Measurements from ENCODE around the gene WNT1. TPM values are rescaled to one million over a fixed set of nuclear protein-coding genes. Genes with fewer than 3 reads are reported as not detected.

WNT1 gene
- total and polyA plus RNA-seq, 2 of the 4 experiments (the other 2 are of a cell fraction) = not detected

- in situ Hi-C loops (cut with MboI; ENCODE audit: low sequenced_read_pairs) = no loop called here
Measured at GRCh38 chr12:49026101-49026500, 48.0 kb downstream of the WNT1 start.

More at GRCh38 chr12:49026101-49026500, 48.0 kb downstream of the WNT1 start:
- Histone ChIP-seq H3K9me1 (ENCODE audit: insufficient read depth, low read length) (no peaks in the 10 kb centered on the region), H4K8ac (ENCODE audit: low read depth in 2 of 2, low read length in 2 of 2) (no peak overlapping the region), H3K27me3 (ENCODE audit: control insufficient read depth, insufficient read depth, low read length) (no peaks in the 10 kb centered on the region), H2BK5ac (ENCODE audit: low read depth, low read length, poor library complexity, severe bottlenecking) (no peak overlapping the region), H3K9me3 (ENCODE audit: control insufficient read depth, insufficient read depth, low read length) (no peaks in the 10 kb centered on the region), H2AFZ (replicated peaks; ENCODE audit: low read length, poor library complexity) (no peak overlapping the region), H4K20me1 (ENCODE audit: insufficient read depth, low read length) (peaks cover 11% of the 10 kb centered on the region; the same call in 1 of the 2 replicates), H3K9ac (ENCODE audit: low read depth, low read length) (no peak overlapping the region), H3K4me2 (ENCODE audit: low read depth, low read length) (no peak overlapping the region), H2AK5ac (ENCODE audit: low read depth, low read length) (no peak overlapping the region), H4K5ac (ENCODE audit: low read depth, low read length) (no peak overlapping the region), H2AK9ac (replicated peaks; ENCODE audit: low read depth, low read length, poor library complexity) (no peak overlapping the region), H3K23ac (ENCODE audit: low read depth, low read length) (no peak overlapping the region), H3K56ac (ENCODE audit: extremely low read depth, insufficient read depth, low read length) (no peak overlapping the region), H3K79me1 (ENCODE audit: low read depth in 1 of 2, low read length in 2 of 2) (peaks cover 19 to 56% of the 10 kb centered on the region in 2 experiments), H3K4me1 (ENCODE audit: control insufficient read depth, insufficient read depth, low read length) (no peaks in the 10 kb centered on the region), H3K36me3 (ENCODE audit: control insufficient read depth, insufficient read depth, low read length) (peaks cover 82% of the 10 kb centered on the region), H3K4me3 (ENCODE audit: insufficient read depth, low read depth, low read length) (no peak overlapping the region), H2BK15ac (ENCODE audit: low read depth, low read length) (no peak overlapping the region), H4K91ac (ENCODE audit: insufficient read depth, low read depth, low read length) (no peak overlapping the region), H2BK20ac (ENCODE audit: low read depth, low read length) (no peak overlapping the region), H3K27ac (ENCODE audit: insufficient read depth, low read length) (no peak overlapping the region), H3K4ac (ENCODE audit: low read depth, low read length) (no peak overlapping the region), H3K14ac (replicated peaks; ENCODE audit: low read depth, low read length) (no peak overlapping the region), H2BK120ac (ENCODE audit: low read depth, low read length) (no peak overlapping the region), H3K18ac (ENCODE audit: low read depth, low read length) (no peak overlapping the region)
- ChIA-PET POLR2A (ENCODE audit: unreplicated experiment) (no interaction called here), CTCF (no interaction called here)
- ATAC-seq (ENCODE audit: low read depth) (no peak), DNase-seq (no peak)
- intact Hi-C loops (cut with micrococcal nuclease) (no loop called here), dilution Hi-C loops (cut with HindIII; ENCODE audit: low sequenced_read_pairs, unreplicated experiment) (no loop called here)
- WGBS, 2 experiments (ENCODE audit: extremely low coverage in 2 of 2, insufficient read length in 1 of 2) = 98% methylated on average over 18 of the region's 21 CpGs; no CpG with 5 or more reads in 1 of the 2 experiments
- BruUV-seq (replicated peaks) = no TSS peak
- TF ChIP-seq MXI1 (IDR thresholded peaks at IDR 0.05; ENCODE audit: borderline replicate concordance, low read depth, low read length) (no peak), BHLHE40 (IDR thresholded peaks at IDR 0.05; ENCODE audit: low read depth, low read length) (no peak), FOS (IDR thresholded peaks at IDR 0.05; ENCODE audit: low read depth, low read length) (no peak), ELK1 (IDR thresholded peaks at IDR 0.05; ENCODE audit: borderline replicate concordance, low read depth, low read length) (no peak), CTCF (conservative IDR thresholded peaks at IDR 0.05; ENCODE audit: low read depth, low read length) (no peak), MAZ (IDR thresholded peaks at IDR 0.05; ENCODE audit: borderline replicate concordance, low read depth, low read length) (no peak), USF2 (IDR thresholded peaks at IDR 0.05; ENCODE audit: low read depth, low read length) (no peak), MAFK (IDR thresholded peaks at IDR 0.05; ENCODE audit: low read depth, low read length) (no peak), NFE2L2 (IDR thresholded peaks at IDR 0.05; ENCODE audit: low read depth, low read length) (no peak), RFX5 (IDR thresholded peaks at IDR 0.05; ENCODE audit: low read depth, low read length) (no peak), CHD1 (IDR thresholded peaks at IDR 0.05; ENCODE audit: low read depth, low read length) (no peak), SMC3 (IDR thresholded peaks at IDR 0.05; ENCODE audit: low read depth, low read length) (no peak), RCOR1 (IDR thresholded peaks at IDR 0.05; ENCODE audit: insufficient replicate concordance, low read length) (no peak)

Data from IMR-90 (cell line).